Gastrocnemius medialis (tissue), 4 donors: Measurements from ENCODE around the gene ARID5A. TPM values are rescaled to one million over a fixed set of nuclear protein-coding genes. Genes with fewer than 3 reads are reported as not detected.

Experiments used
- ATAC-seq, 2 donors: fragments of 150-250 bp; one replicate each; pipeline ENCODE4 v1.9.1; 2016
- DNase-seq, 2 donors: peaks; one replicate each; pipeline ENCODE4 v3.0.0-alpha.2; 2019
- H3K27ac ChIP-seq, 4 donors: fragments of 200-600 bp; sonication (generic); 1 replicate in 1 of 4; 2 replicates in 3 of 4; pipeline ENCODE4 v1.5.1; 2016 to 2018; ENCODE audit warnings: mild to moderate bottlenecking in 2 of 4, moderate library complexity in 1 of 4
- H3K27me3 ChIP-seq, 3 donors: fragments of 200-600 bp; sonication (generic) in 2 of 3; 1 replicate in 1 of 3; 2 replicates in 2 of 3; pipeline versions ENCODE4 v1.5.1 to v1.6.0; 2016 to 2019; ENCODE audit warnings: mild to moderate bottlenecking in 1 of 3, moderate library complexity in 1 of 3
- H3K36me3 ChIP-seq, 2 donors: fragments of 200-600 bp; sonication (generic) in 1 of 2; one replicate each; pipeline ENCODE4 v1.5.1; 2017 to 2018
- H3K4me1 ChIP-seq, 2 donors: fragments of 200-600 bp; sonication (generic) in 1 of 2; one replicate each; pipeline ENCODE4 v1.5.1; 2016 to 2017; ENCODE audit warnings: mild to moderate bottlenecking in 2 of 2
- H3K4me3 ChIP-seq, 4 donors: fragments of 200-600 bp; sonication (generic) in 3 of 4; 1 replicate in 1 of 4; 2 replicates in 3 of 4; pipeline ENCODE4 v1.5.1; 2016 to 2019; ENCODE audit warnings: mild to moderate bottlenecking in 2 of 4
- H3K9me3 ChIP-seq, 3 donors: fragments of 200-600 bp; sonication (generic) in 2 of 3; 1 replicate in 1 of 3; 2 replicates in 2 of 3; pipeline ENCODE4 v1.5.1; 2016 to 2019
- POLR2A ChIP-seq, 2 donors: fragments of 450-650 bp; IDR thresholded peaks; one replicate each; pipeline ENCODE4 v1.6.1; 2017; ENCODE audit warnings: antibody characterized with exemption in 2 of 2, mild to moderate bottlenecking in 2 of 2, moderate library complexity in 2 of 2
- in situ Hi-C, 4 donors: fragments of 200-750 bp; cut with MboI; loops; one replicate each; pipeline versions ENCODE4 v1.15.0 to v1.8.0; 2017; ENCODE audit warnings: low sequenced_read_pairs in 4 of 4
- intact Hi-C: fragments of 100-400 bp; cut with DNase I; formaldehyde crosslinking; loops from one replicate; pipeline ENCODE4 v1.15.1; 2023; ENCODE audit warnings: low total_unique reads
- total RNA-seq, 4 donors: library from RNA; depleted of rRNA; stranded (reverse); fragments of >200 nt; gene quantifications; one replicate each; pipeline versions ENCODE4 v1.1.0 to v1.2.3, GENCODE V29; 2016
- TF ChIP-seq, protein P1 (sequence below), 5 experiments: fragments of 450-650 bp in 3 of 5; fragments of 200-600 bp in 2 of 5; sonication (generic) in 2 of 5; IDR thresholded peaks in 4 of 5; conservative IDR thresholded peaks in 1 of 5; 1 replicate in 4 of 5; 2 replicates in 1 of 5; pipeline ENCODE4 v1.5.1; 2016 to 2019; ENCODE audit warnings: antibody characterized with exemption in 5 of 5, mild to moderate bottlenecking in 3 of 5, moderate library complexity in 3 of 5

ARID5A gene
- total RNA-seq, 4 donors from 2014 or later = 6.7 to 126 (median 30.5) TPM

- peaks cover 12 to 15% of the 10 kb centered on the region in 2 donors for H3K4me1 ChIP-seq
- no peak overlapping the region for H3K4me3 ChIP-seq
- in situ Hi-C loops (loop anchor here (25.0 kb wide), 3 partner anchors 191 to 491 kb away; partner anchors contain the start of genes SNRNP200 (in 2 of the 4), ASTL (in 1 of the 4) and DUSP2 (in 1 of the 4)), intact Hi-C loops (loop anchor here (10.0 kb wide), 2 partner anchors 368 to 478 kb away; partner anchors contain the start of gene ASTL)
- H3K27me3 ChIP-seq = peaks cover 15 to 20% (median 20%) of the 10 kb centered on the region in 3 donors
- no peaks in the 10 kb centered on the region for H3K9me3 ChIP-seq
- no peaks in the 10 kb centered on the region for H3K36me3 ChIP-seq
- TF ChIP-seq, protein P1, sequence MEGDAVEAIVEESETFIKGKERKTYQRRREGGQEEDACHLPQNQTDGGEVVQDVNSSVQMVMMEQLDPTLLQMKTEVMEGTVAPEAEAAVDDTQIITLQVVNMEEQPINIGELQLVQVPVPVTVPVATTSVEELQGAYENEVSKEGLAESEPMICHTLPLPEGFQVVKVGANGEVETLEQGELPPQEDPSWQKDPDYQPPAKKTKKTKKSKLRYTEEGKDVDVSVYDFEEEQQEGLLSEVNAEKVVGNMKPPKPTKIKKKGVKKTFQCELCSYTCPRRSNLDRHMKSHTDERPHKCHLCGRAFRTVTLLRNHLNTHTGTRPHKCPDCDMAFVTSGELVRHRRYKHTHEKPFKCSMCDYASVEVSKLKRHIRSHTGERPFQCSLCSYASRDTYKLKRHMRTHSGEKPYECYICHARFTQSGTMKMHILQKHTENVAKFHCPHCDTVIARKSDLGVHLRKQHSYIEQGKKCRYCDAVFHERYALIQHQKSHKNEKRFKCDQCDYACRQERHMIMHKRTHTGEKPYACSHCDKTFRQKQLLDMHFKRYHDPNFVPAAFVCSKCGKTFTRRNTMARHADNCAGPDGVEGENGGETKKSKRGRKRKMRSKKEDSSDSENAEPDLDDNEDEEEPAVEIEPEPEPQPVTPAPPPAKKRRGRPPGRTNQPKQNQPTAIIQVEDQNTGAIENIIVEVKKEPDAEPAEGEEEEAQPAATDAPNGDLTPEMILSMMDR (IDR thresholded peaks at IDR 0.05 in 4 of 5, conservative IDR thresholded peaks at IDR 0.05 in 1 of 5) = no peak
- TF ChIP-seq POLR2A (IDR thresholded peaks at IDR 0.05) = no peak
- H3K27ac ChIP-seq = no peak overlapping the region
- no peak for ATAC-seq
- DNase-seq = no peak
These were observed 33.5 kb upstream of the ARID5A start for GRCh38 chr2:96502891-96503636.

DNA sequence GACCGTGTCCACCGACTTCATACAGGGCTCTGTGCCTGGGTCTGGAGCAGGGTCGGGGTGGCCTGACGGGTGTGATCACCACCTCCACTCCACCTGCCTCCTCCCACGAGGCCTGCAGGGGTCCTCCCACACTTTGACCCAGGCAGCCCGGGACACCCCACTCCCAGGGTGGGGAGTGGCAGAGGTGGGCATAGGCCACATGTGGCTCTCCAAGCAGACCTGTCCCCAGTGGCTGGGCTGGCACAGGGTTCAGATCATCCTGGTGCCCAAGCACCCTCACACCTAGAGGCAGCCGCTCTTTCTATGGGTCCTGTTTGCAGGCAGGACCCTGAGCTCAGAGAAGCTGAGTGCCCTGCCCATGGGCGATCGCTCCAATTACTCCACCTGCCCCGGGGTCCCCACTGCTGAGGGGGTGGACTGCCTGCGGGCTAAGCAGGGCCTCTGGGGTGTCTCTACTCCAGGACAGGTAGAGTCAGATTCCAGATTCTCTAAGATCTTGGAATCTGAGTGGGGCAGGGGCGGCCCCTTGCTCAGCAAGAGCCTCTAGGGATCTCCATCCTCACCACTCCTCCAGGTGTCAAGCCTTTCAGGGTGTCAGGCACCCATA is 32.8 kb upstream of the ARID5A start:
- in situ Hi-C loops (loop anchor here (25.0 kb wide), 3 partner anchors 191 to 491 kb away; partner anchors contain the start of genes SNRNP200 (in 2 of the 4), ASTL (in 1 of the 4) and DUSP2 (in 1 of the 4)), intact Hi-C loops (loop anchor here (10.0 kb wide), 2 partner anchors 369 to 479 kb away; partner anchors contain the start of gene ASTL)
- Histone ChIP-seq H3K4me1 (peaks cover 17 to 19% of the 10 kb centered on the region in 2 donors), H3K36me3 (no peaks in the 10 kb centered on the region), H3K27me3 (peaks cover 15 to 20% (median 20%) of the 10 kb centered on the region in 3 donors), H3K27ac (no peak overlapping the region), H3K9me3 (no peaks in the 10 kb centered on the region), H3K4me3 (no peak overlapping the region)
- no peak for DNase-seq
- TF ChIP-seq, protein P1 (IDR thresholded peaks at IDR 0.05 in 4 of 5, conservative IDR thresholded peaks at IDR 0.05 in 1 of 5) = no peak
- no peak for TF ChIP-seq POLR2A (IDR thresholded peaks at IDR 0.05)
- ATAC-seq = no peak

DNA sequence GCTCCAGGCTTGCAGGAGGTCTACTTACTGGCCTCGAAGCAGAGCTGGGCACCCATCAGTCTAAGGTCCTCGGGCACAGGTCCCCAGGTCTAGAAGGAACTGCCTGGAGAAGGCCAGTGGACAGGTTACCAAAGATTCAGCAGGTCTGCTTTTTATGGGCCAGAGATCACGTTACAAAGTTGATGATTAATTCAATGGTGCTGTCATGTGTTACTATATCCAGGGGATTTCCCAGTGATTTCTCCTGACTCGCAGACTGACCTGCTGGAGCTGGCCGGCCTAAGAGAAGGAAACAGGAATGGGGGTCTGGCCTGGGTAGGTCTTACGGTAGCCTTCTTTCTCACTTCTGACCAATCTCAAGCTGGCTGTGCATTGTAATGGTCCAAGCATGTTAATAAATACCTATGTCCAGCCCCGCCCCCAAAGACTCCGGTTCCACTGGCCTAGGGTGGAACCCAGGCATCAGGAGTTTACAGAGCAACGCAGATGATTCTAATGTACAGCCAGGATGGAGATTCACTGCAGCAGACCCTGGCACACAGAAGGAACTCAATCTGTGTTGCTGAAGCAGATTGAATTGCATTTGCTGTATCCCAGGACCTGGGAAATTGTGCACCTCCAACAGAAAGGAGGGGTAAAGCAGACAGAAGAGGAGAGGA is 31.2 kb upstream of the ARID5A start, which contains the start of gene NEURL3:
NEURL3 (minus strand) TSS at position 127 of the 659 bp plus-strand sequence; CDS start at position 56, 71 bp downstream.
- ATAC-seq (peak; percentile 44 to 72), DNase-seq (no peak)
- in situ Hi-C loops = loop anchor here (5.0 to 25.0 kb wide), 5 partner anchors 93 to 493 kb away; partner anchors contain the start of genes SNRNP200 (in 2 of the 4), ASTL (in 1 of the 4) and DUSP2 (in 1 of the 4)
- H3K27me3 ChIP-seq = peaks cover 9 to 14% (median 11%) of the 10 kb centered on the region in 3 donors
- TF ChIP-seq, protein P1 (IDR thresholded peaks at IDR 0.05 in 4 of 5, conservative IDR thresholded peaks at IDR 0.05 in 1 of 5) = no peak
- TF ChIP-seq POLR2A (IDR thresholded peaks at IDR 0.05) = peak in 1 of 2 donors; percentile 6
- no peaks in the 10 kb centered on the region for H3K9me3 ChIP-seq
- no peaks in the 10 kb centered on the region for H3K36me3 ChIP-seq
- peak within 1 kb of the TSS in 1 of 4 donors; percentile 48 for H3K27ac ChIP-seq
- H3K4me3 ChIP-seq = no peak within 1 kb of the TSS
- peaks cover 31 to 32% of the 10 kb centered on the region in 2 donors for H3K4me1 ChIP-seq
- intact Hi-C loops = loop anchor here (10.0 kb wide), 2 partner anchors 371 to 481 kb away; partner anchors contain the start of gene ASTL
